Rectal smooth muscle tissue (tissue), 1 donor: Measurements from ENCODE around the gene TPI1.

ENCODE experiments used
- H3K27ac ChIP-seq: one replicate; pipeline ENCODE4 v1.7.0; 2013; ENCODE audit warnings: low read depth, low read length, inconsistent platforms
- H3K27me3 ChIP-seq: one replicate; pipeline ENCODE4 v1.7.0; 2013; ENCODE audit warnings: low read length; ENCODE audit not compliant: control insufficient read depth, insufficient read depth
- H3K36me3 ChIP-seq: one replicate; pipeline ENCODE4 v1.7.0; 2013; ENCODE audit warnings: low read length; ENCODE audit not compliant: control insufficient read depth, insufficient read depth
- H3K4me1 ChIP-seq: one replicate; pipeline ENCODE4 v1.7.0; 2013; ENCODE audit warnings: low read length; ENCODE audit not compliant: control insufficient read depth, insufficient read depth
- H3K4me3 ChIP-seq: one replicate; pipeline ENCODE4 v1.7.0; 2013; ENCODE audit warnings: low read length
- H3K9ac ChIP-seq: one replicate; pipeline ENCODE4 v1.7.0; 2013; ENCODE audit warnings: low read length

Gene TPI1

GRCh38 chr12:6916426-6917200 lies 49.3 kb downstream of the TPI1 start:
- Histone ChIP-seq H3K27ac (no peak overlapping the region), H3K4me3 (no peak overlapping the region), H3K27me3 (no peaks in the 10 kb centered on the region), H3K9ac (no peak overlapping the region), H3K36me3 (peaks cover 2% of the 10 kb centered on the region), H3K4me1 (peaks cover 8% of the 10 kb centered on the region)

DNA sequence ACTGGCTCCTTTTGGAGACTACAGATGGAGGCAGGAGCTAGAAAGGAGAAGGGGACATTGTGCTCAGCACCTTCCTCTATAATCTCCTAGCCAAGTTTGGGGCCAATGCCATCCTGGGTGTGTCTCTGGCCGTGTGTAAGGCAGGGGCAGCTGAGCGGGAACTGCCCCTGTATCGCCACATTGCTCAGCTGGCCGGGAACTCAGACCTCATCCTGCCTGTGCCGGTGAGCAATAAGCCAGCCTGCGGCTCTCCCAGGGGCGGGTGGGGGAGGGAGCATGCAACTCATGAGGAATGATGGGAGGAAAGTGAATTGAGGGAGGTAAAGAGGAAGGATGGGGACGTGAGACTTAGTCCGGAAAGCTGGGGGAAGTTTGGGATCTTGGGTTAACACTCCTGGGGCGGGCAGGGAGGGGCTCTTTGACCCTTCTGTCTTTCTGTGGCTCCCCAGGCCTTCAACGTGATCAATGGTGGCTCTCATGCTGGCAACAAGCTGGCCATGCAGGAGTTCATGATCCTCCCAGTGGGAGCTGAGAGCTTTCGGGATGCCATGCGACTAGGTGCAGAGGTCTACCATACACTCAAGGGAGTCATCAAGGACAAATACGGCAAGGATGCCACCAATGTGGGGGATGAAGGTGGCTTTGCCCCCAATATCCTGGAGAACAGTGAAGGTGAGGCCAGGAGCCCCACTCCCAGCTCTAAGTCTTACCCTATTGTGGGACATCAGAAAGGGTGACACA lies 50.3 kb downstream of the TPI1 start:
- H3K4me3 ChIP-seq = no peak overlapping the region
- H3K27ac ChIP-seq = no peak overlapping the region
- no peak overlapping the region for H3K9ac ChIP-seq
- H3K27me3 ChIP-seq = no peaks in the 10 kb centered on the region
- peaks cover 8% of the 10 kb centered on the region for H3K4me1 ChIP-seq
- H3K36me3 ChIP-seq = peaks cover 2% of the 10 kb centered on the region

GRCh38 chr12:6919588-6919987 lies 52.3 kb downstream of the TPI1 start:
- Histone ChIP-seq H3K4me1 (peaks cover 12% of the 10 kb centered on the region), H3K27me3 (no peaks in the 10 kb centered on the region), H3K27ac (no peak overlapping the region), H3K9ac (no peak overlapping the region), H3K4me3 (no peak overlapping the region), H3K36me3 (peaks cover 2% of the 10 kb centered on the region)
